ENCODE results near the gene KRT33A. TPM values are rescaled to one million over a fixed set of nuclear protein-coding genes. Genes with fewer than 3 reads are reported as not detected.

KRT33A gene
- total RNA-seq, 1 donor from 2014 or later = 1.4 TPM

- peak; percentile 22 for DNase-seq (ENCODE audit: low spot score)
Observed at GRCh38 chr17:41329279-41329948, 21.2 kb downstream of the KRT33A start.

GRCh38 chr17:41328207-41328606 is 22.4 kb downstream of the KRT33A start:
- no peak for DNase-seq (ENCODE audit: low spot score)

DNA sequence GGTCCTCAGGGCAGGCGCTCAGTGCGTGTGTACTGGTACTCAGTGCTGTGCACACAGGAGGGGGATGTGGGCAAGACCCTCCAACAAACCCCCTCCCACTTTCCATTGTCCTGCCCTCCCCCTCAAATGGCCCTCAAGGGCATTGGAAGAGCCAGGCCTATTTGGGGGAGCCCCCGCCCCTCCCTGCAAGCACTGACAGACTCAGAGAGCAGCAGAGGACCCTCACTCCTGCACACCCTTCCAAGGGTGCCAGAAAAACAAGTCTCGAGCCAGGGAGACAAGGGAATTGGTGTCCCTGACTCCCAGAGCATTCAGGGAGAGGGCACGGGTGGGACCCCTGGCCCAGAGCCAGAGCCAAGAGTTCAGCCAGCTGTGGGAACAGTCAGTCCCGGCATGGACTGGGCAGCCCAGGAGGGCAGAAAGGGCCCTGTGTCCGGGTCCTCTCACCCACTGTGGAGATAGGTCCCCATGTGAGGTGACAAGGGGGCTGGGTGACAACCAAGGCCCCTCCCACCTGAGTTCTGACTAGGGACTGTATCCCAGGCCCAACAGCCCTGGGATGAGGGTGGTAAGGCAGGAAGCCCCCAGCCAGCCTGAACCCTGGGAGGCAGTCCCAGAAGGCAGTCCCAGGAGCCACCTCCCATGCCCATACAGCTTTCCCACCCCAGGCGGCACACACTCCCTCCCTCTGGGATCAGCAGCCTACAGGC is 23.1 kb downstream of the KRT33A start:
- DNase-seq (ENCODE audit: low spot score) = no peak

- DNase-seq (ENCODE audit: low spot score) = no peak
Observed at GRCh38 chr17:41326173-41327145, 24.2 kb downstream of the KRT33A start.

DNA sequence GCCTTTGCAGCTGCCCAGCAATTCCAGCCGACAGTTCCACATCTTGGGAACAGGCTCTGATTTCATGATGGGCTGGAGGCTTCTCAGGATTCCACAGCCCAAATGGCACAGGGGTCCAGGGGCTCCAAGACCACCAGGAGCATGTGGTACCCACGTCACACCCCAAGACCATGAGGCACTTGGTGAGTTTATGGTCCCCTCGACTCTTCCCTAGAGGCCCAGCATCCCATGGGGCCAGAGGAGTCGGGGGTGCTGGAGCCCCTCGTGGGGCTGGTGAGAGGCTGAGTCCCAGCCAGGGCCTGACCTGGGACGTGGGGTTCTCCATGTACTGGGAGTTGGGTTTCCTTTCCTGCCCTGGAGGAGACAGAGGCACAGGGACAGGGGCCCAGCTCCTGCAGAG is 25.0 kb downstream of the KRT33A start:
- no peak for DNase-seq (ENCODE audit: low spot score)

DNA sequence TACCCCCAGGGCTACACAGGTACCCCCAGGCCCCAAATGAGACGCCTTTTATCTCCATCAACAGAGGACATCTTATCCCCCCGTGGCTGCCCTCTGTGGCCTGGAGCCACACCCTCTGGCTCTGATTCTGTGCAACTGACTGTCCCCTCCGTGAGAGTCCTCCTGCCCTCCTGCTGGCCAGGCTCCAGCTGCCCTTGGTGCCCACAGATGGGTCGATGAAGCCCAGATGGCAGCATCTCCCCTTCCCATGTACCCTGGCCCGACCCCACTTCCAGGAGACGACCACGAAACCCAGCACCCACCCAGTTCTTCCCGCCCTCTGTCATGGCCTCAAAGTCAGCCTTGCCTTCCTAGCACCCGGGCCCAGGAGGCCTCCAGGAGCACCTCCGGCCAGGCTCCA is 25.5 kb downstream of the KRT33A start:
- DNase-seq (ENCODE audit: low spot score) = no peak

DNA sequence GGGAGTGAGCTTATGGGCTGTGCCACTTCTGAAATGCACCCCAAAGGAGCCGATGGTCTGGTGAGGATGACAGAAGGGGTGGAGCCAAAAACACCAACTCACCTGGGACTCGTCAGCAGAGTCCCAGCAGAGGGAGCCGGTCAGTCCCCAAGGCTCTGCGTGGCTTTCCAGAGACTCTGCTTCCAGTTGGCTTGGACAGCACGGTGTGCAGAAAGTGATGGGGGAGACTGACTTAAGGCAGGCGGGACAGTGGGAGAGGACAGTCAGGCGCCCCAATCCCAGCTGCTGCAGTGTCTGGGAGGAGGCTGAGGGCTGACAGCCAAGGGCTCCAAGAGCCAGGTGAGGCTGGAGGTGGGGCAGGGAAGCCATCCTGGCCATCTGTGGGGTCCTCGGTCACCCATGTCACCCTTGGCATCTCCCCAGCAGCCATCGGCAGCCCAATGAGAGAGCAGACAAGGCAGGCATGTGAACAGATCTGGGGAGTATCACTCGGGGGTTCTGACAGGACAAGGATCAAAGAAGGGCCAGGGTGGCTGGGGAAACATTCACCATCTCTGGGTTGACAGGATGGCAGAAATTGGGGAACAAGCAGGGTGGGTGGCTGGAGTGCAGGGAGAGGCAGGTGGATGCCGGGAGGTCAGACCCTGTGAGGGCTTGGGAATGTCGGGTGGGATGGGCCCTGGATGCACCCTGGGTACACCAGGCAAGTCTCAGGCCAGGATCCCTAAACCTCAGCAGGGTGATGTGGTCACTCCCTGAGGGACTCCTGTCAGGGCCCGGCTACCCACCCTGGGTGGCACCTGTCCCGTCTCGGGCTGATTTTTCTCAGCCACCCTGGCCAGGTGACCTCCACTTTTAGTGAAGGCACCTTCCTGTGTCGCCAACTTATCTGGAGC is 26.2 kb downstream of the KRT33A start:
- no peak for DNase-seq (ENCODE audit: low spot score)

DNA sequence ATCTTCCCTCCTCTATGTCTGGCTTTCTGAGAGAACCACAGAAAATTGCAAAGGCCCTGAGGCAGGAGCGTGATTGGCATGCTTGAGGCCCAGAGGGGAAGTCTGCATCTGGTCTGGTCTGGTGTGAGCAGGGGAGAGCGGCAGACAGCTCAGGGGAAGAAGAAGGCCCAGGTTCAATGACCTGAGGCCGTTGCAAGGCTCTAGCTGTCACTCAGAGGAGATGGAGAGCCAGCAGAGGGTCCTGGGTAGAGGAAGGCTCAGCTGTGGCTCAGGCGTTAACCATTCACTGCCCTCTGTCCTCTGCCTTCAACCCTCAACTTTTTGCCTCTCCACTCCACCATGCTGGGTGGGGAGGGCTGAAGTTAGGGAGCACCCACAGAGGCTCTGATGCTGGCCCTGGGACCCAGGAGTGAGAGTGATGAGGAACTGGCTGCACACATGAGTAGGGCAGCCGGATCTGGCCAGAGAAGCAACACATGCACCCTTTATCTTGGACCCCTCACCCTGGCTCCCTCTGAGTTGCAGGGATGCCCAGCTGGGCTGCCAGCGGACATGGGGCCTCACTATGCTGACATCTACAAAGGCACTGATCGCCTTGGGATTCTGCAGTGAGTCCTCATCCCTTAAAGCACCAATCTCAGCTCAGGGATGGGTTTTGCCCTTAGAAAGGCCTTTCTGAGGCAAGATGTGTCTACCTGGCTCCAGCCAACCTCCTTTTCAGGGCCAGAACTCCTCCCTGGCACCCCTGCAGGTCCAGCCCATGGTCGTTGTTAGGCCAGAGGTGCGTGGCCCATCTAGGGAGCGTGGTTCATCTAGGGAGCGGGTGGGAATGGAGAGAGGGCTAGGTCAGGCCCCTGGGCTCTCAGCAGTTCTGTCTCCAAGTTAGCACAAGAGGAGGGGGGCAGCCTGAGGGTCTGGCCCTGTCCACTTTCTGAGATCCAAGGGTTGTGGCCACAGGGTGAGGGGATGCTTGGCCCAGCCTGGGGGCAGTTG is 27.4 kb downstream of the KRT33A start:
- no peak for DNase-seq (ENCODE audit: low spot score)

- peak; percentile 64 for DNase-seq (ENCODE audit: low spot score)
Observed at GRCh38 chr17:41322094-41322902, 28.3 kb downstream of the KRT33A start.

DNA sequence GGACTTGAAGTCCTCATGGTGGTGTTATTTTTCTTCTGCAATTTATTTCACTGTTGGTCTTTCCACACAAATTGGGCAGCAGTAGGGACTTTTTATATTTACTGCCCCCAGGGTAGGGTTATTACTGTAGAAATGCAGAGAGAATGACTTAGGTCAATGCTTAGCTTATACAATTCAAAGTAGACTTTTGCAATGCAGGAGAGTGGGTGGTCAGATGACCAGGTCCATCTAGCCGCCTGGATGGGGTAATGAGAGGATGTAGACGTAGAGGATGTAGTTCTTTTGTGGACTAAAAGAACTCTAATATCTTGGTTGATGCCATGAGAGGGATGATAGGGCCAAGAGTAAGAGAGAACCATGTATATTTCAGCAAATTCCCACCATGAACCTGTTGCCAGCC is 32.4 kb downstream of the KRT33A start:
- DNase-seq (ENCODE audit: low spot score) = no peak

DNA sequence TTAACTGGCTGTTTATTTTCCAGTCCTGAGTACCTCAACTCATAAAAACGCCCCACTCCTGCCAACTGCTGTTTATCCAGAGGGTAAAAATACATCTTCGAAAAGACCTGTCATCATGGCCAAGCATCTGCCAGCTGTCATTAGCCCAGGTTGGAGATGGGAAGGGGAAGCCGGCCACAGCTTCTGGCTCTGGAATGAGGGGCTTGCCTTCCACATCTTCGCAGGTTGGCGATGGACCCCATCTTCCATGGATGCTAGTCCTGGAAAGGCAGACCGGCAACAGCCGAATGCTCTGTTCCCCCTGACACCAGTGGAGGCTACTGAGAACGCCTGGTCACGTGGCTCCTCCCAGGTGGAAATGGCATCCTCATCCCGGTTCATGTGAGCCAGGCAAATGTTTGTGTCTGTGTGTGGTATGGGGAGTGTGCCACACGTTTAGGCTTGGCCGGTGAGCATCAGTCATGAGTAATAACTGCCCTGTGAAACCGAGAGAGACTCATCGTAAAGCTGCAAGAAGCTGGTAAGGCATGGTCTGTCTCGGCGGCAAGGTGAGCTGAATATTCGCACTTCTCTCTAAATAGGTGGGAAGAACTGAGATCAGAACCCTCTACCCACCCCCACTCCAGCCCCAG is 34.7 kb downstream of the KRT33A start:
- DNase-seq (ENCODE audit: low spot score) = no peak

DNA sequence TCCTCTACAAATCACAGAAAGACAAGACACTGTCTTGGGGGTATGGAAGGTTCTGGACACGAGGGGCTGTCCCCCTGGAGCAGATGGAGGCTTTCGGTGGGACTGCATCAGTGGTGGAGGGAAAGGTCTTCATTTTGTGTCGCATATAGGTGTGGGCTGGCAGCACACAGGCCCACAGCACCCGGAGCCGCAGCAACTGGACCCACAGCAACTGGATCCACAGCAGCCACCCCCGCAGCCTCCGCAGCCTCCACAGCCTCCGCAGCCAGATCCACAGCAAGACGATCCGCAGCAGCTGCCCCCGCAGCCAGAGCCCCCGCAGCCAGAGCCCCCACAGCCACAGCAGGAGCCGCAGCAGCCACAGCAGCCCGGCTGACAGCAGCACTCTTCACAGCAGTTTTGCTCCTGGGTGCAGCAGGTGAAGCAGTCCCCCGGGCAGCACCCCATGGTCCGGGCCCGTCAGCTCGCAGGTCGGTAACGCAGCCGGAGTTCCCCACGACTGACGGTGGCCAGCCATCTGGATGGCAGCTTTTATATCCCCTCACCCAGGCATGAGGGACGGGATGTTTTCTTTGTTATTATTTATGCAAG is 35.3 kb downstream of the KRT33A start, which contains the start of gene KRTAP17-1:
KRTAP17-1 (minus strand) TSS at position 507 of the 591 bp plus-strand sequence; CDS start at position 447, 60 bp downstream.
- DNase-seq (ENCODE audit: low spot score) = no peak

DNA sequence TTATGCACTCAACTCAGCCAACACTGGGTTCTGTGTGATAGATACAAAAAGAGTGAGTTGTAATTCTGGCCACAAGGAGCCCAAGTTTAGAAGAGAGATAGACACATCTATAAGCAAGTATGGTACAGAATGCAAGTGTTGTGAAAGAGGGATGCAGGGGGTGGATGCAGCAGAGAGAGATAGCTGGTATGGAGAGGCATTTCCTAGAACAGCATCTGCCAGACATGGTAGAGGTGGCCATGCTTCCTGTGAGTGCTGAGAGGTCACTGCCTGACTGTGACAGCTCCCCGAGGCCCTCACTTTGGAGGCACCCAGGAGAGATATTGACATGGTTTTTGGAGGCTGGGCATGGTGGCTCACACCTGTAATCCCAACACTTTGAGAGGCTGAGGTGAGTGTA is 39.5 kb downstream of the KRT33A start:
- no peak for DNase-seq (ENCODE audit: low spot score)

DNA sequence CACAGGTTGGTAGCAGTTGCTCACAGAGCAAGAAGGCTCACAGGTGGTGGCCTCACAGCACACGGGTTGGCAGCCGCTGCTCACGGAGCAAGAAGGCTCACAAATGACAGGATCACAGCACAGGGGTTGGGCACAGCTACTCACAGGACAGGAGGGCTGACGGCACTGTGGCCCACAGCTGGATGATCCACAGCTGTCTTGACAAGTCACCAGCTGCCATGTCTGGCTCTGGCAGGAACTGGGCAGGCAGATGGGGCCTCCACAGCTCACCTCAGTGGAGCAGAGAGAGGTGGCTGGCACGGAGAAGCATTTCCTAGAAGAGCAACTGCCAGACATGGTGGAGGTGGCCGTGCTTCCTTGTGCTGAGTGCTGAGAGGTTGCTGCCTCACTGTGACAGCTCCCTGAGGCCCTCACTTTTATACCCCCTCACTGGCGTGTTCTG is 41.7 kb downstream of the KRT33A start, which contains the start of gene KRTAP16-1:
KRTAP16-1 (minus strand) TSS at position 392 of the 442 bp plus-strand sequence; CDS start at position 336, 56 bp downstream.
- DNase-seq (ENCODE audit: low spot score) = no peak

DNA sequence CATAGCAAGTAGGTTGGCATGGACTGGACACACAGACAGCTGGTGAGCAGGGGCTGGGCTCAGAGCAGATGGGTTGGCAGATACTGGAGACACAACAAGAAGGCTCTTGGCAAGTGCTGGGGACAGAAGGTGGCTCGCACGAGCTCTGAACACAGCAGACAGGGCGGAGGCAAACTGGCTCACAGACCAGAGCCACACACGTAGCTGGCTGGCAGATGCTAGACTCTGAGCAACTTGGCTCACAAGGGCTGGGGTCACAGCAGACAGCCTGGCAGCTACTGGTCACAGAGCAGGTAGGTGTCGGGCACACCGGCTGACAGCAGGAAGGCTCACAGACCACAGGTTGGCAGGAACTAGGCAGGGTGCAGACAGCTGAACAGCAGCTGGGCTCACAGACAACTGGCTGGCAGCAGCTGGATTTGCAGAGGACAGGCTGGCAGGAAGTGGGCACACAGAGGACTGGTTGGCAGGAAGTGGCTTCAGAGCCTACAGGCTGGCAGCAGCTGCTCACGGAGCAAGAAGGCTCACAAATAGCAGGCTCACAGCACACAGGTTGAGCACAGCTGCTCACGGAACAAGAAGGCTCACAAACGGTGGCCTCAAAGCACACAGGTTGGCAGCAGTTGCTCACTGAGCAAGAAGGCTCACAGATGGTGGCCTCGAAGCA is 42.2 kb downstream of the KRT33A start:
- no peak for DNase-seq (ENCODE audit: low spot score)

GRCh38 chr17:41307647-41308046 is 43.0 kb downstream of the KRT33A start:
- no peak for DNase-seq (ENCODE audit: low spot score)

DNA sequence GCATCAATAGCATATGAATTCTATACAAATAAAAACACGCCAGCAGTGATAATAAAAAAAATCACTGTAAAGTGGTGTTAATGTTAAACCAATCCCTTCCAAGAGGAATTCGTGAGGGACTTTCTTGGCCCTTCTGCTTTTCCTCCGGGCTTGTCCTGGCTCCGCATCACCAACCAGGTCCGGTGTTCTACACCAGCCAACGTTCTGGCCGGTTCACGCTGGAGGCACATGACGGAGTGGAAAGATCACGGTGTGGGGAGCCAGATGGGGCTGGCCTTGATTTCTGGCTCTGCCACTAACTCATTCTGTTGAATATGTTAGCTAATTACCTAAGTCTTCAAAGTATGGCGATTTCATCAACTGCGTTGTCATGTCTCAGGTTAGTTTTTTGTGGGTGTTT is 46.5 kb downstream of the KRT33A start:
- DNase-seq (ENCODE audit: low spot score) = no peak
